ENCODE measurements around the gene QDPR. TPM values are rescaled to one million over a fixed set of nuclear protein-coding genes. Genes with fewer than 3 reads are reported as not detected.

Gene QDPR
- total RNA-seq, 1 donor from 2014 or later: 16.2 TPM

GRCh38 chr4:17558941-17559708, 47.2 kb upstream of the QDPR start:
- intact Hi-C loops (cut with DNase I): no loop called here
- no peaks in the 10 kb centered on the region for H3K27me3 ChIP-seq
- H3K36me3 ChIP-seq: no peaks in the 10 kb centered on the region
- H3K9me3 ChIP-seq: no peaks in the 10 kb centered on the region
- no peaks in the 10 kb centered on the region for H3K4me1 ChIP-seq
- no peak for TF ChIP-seq CTCF (IDR thresholded peaks at IDR 0.05)
- no peak for TF ChIP-seq POLR2A (IDR thresholded peaks at IDR 0.05)
- no peak for TF ChIP-seq POLR2AphosphoS5 (IDR thresholded peaks at IDR 0.05; ENCODE audit: insufficient read depth in 1 of 2, low read depth in 1 of 2)
- no peak overlapping the region for H3K4me3 ChIP-seq
- no peak for DNase-seq (ENCODE audit: extremely low spot score in 2 of 2)
- H3K27ac ChIP-seq: no peak overlapping the region

GRCh38 chr4:17557880-17558279, 46.0 kb upstream of the QDPR start:
- intact Hi-C loops (cut with DNase I): no loop called here
- H3K4me1 ChIP-seq: no peaks in the 10 kb centered on the region
- no peak for DNase-seq (ENCODE audit: extremely low spot score in 2 of 2)
- H3K27me3 ChIP-seq: no peaks in the 10 kb centered on the region
- no peak overlapping the region for H3K27ac ChIP-seq
- no peak overlapping the region for H3K4me3 ChIP-seq
- TF ChIP-seq CTCF (IDR thresholded peaks at IDR 0.05): no peak
- no peak for TF ChIP-seq POLR2A (IDR thresholded peaks at IDR 0.05)
- TF ChIP-seq POLR2AphosphoS5 (IDR thresholded peaks at IDR 0.05; ENCODE audit: insufficient read depth in 1 of 2, low read depth in 1 of 2): no peak
- H3K36me3 ChIP-seq: no peaks in the 10 kb centered on the region
- no peaks in the 10 kb centered on the region for H3K9me3 ChIP-seq

- no peaks in the 10 kb centered on the region for H3K4me1 ChIP-seq
- no peak overlapping the region for H3K27ac ChIP-seq
- no peaks in the 10 kb centered on the region for H3K27me3 ChIP-seq
- intact Hi-C loops (cut with DNase I): no loop called here
- H3K9me3 ChIP-seq: no peaks in the 10 kb centered on the region
- no peaks in the 10 kb centered on the region for H3K36me3 ChIP-seq
- TF ChIP-seq POLR2AphosphoS5 (IDR thresholded peaks at IDR 0.05; ENCODE audit: insufficient read depth in 1 of 2, low read depth in 1 of 2): no peak
- TF ChIP-seq POLR2A (IDR thresholded peaks at IDR 0.05): no peak
- TF ChIP-seq CTCF (IDR thresholded peaks at IDR 0.05): no peak
- no peak overlapping the region for H3K4me3 ChIP-seq
- no peak for DNase-seq (ENCODE audit: extremely low spot score in 2 of 2)
These were observed 44.6 kb upstream of the QDPR start for GRCh38 chr4:17556498-17556897.

GRCh38 chr4:17554568-17554967, 42.7 kb upstream of the QDPR start:
- intact Hi-C loops (cut with DNase I): no loop called here
- Histone ChIP-seq H3K4me1 (no peaks in the 10 kb centered on the region), H3K27me3 (no peaks in the 10 kb centered on the region), H3K9me3 (no peaks in the 10 kb centered on the region), H3K4me3 (no peak overlapping the region), H3K27ac (no peak overlapping the region), H3K36me3 (no peaks in the 10 kb centered on the region)
- no peak for DNase-seq (ENCODE audit: extremely low spot score in 2 of 2)
- TF ChIP-seq POLR2AphosphoS5 (IDR thresholded peaks at IDR 0.05; ENCODE audit: insufficient read depth in 1 of 2, low read depth in 1 of 2): no peak
- no peak for TF ChIP-seq POLR2A (IDR thresholded peaks at IDR 0.05)
- no peak for TF ChIP-seq CTCF (IDR thresholded peaks at IDR 0.05)

GRCh38 chr4:17552427-17552826, 40.5 kb upstream of the QDPR start:
- TF ChIP-seq CTCF (IDR thresholded peaks at IDR 0.05): no peak
- no peak for TF ChIP-seq POLR2A (IDR thresholded peaks at IDR 0.05)
- TF ChIP-seq POLR2AphosphoS5 (IDR thresholded peaks at IDR 0.05; ENCODE audit: insufficient read depth in 1 of 2, low read depth in 1 of 2): no peak
- Histone ChIP-seq H3K4me3 (no peak overlapping the region), H3K36me3 (no peaks in the 10 kb centered on the region), H3K9me3 (no peaks in the 10 kb centered on the region), H3K27ac (no peak overlapping the region), H3K4me1 (no peaks in the 10 kb centered on the region), H3K27me3 (no peaks in the 10 kb centered on the region)
- intact Hi-C loops (cut with DNase I): no loop called here
- no peak for DNase-seq (ENCODE audit: extremely low spot score in 2 of 2)
